Ishikawa (cell line): ENCODE measurements around the gene SCEL.

Experiments
- EGR1 ChIP-seq: IDR thresholded peaks from 2 replicates; pipeline ENCODE4 v1.6.1; 2012
- EP300 ChIP-seq: IDR thresholded peaks from 2 replicates; pipeline ENCODE4 v1.6.1; 2012; ENCODE audit warnings: borderline replicate concordance
- NFIC ChIP-seq: IDR thresholded peaks from 2 replicates; pipeline ENCODE4 v1.6.1; 2012
- TEAD4 ChIP-seq: IDR thresholded peaks from 2 replicates; pipeline ENCODE4 v1.6.1; 2012
- TF ChIP-seq, protein P1 (sequence below): IDR thresholded peaks from 2 replicates; pipeline ENCODE4 v1.6.1; 2012

DNA sequence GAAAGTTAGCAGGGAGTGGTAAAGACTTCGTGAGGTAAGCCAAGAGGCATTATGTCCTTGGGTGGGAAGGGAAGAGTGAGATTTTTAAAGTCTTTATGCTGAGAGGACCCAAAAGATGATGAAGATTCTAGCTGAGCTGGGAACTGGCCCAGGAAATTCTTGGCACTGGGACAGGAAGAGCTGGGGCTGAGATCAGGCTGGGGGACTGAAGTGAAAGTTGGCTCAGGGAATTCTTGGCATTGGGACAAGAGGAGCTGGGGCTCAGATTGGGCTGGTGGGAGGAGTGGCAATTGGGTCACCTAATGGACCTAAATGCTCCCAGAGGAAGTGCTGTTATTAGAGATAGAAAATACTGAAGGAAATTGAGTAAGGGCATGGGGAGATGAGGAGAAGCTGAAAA is 8.8 kb downstream of the SCEL start:
- TF ChIP-seq TEAD4 = peak; percentile 87
- TF ChIP-seq EP300 = peak; percentile 81
- peak; percentile 99 for TF ChIP-seq NFIC
- TF ChIP-seq, protein P1, sequence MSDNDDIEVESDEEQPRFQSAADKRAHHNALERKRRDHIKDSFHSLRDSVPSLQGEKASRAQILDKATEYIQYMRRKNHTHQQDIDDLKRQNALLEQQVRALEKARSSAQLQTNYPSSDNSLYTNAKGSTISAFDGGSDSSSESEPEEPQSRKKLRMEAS = peak; percentile 14; the same call in 1 of the 2 replicates
- TF ChIP-seq EGR1 = no peak
